GM12878 (cell line): ENCODE measurements around the gene LAMA2. TPM values are rescaled to one million over a fixed set of nuclear protein-coding genes. Genes with fewer than 3 reads are reported as not detected.

Source experiments
- ATAC-seq: fragments of 200-7000 bp; cut with Tn5 transposase; 3 replicates; pipeline ENCODE4 v1.9.1; 2020; ENCODE audit warnings: mild to moderate bottlenecking, moderate library complexity
- BruUV-seq: library from RNA; stranded (reverse); fragments of 400-500 nt; replicated peaks from 2 replicates; lab custom pipeline; 2021; lab: Mats Ljungman, UMichigan
- CTCF ChIA-PET: fragments of 300-600 bp; sonication (Branson Sonifier 250); formaldehyde crosslinking; extraction: SDS; loops from one replicate; lab custom pipeline; 2021; ENCODE audit warnings: inconsistent platforms; lab: Yijun Ruan, JAX
- POLR2A ChIA-PET: fragments of 350-600 bp; formaldehyde crosslinking; extraction: SDS; loops from one replicate; lab custom pipeline; 2021; ENCODE audit warnings: inconsistent platforms; lab: Charles Lee
- RAD21 ChIA-PET: fragments of 300-600 bp; sonication (Branson Sonifier 250); formaldehyde crosslinking; loops from one replicate; lab custom pipeline; 2023; ENCODE audit warnings: antibody characterized with exemption; ENCODE audit not compliant: unreplicated experiment; lab: Charles Lee
- SMC1A ChIA-PET: fragments of 300-600 bp; sonication (Branson Sonifier 250); formaldehyde crosslinking; loops from one replicate; lab custom pipeline; 2023; ENCODE audit not compliant: unreplicated experiment, uncharacterized antibody; lab: Charles Lee
- DNase-seq: peaks from one replicate; pipeline ENCODE4 v3.0.0-alpha.2; 2011; ENCODE audit warnings: low read depth, low spot score
- FAIRE-seq: peaks from 3 replicates; lab custom pipeline; 2011; peaks lifted over from hg19 to GRCh38; lab: Jason Lieb, UNC
- H2AFZ ChIP-seq: 2 replicates; pipeline ENCODE4 v1.6.0; 2011; ENCODE audit warnings: low read depth, low read length, control low read depth; ENCODE audit not compliant: control insufficient read depth
- H3K27ac ChIP-seq: 2 replicates; pipeline ENCODE4 v1.5.1; 2011; ENCODE audit warnings: control low read depth; ENCODE audit not compliant: control insufficient read depth, insufficient read depth
- H3K27me3 ChIP-seq, 2 experiments: replicated peaks in 1 of 2; 2 replicates each; pipeline versions ENCODE4 v1.6.0 to v1.6.1; 2011; ENCODE audit warnings: low read length in 1 of 2; ENCODE audit not compliant: control insufficient read depth in 2 of 2, insufficient read depth in 2 of 2
- H3K36me3 ChIP-seq, 2 experiments: 2 replicates each; pipeline ENCODE4 v1.5.1; 2011; ENCODE audit warnings: low read length in 1 of 2; ENCODE audit not compliant: control insufficient read depth in 2 of 2, insufficient read depth in 2 of 2
- H3K4me1 ChIP-seq: 2 replicates; pipeline ENCODE4 v1.6.1; 2011; ENCODE audit warnings: mild to moderate bottlenecking, low read length, moderate library complexity, mixed read lengths; ENCODE audit not compliant: control insufficient read depth, insufficient read depth
- H3K4me2 ChIP-seq: 2 replicates; pipeline ENCODE4 v1.6.0; 2011; ENCODE audit warnings: control low read depth; ENCODE audit not compliant: control insufficient read depth, insufficient read depth
- H3K4me3 ChIP-seq: fragments of 200-600 bp; sonication (generic); 2 replicates; pipeline ENCODE4 v1.5.1; 2016
- H3K79me2 ChIP-seq: 2 replicates; pipeline ENCODE4 v1.6.0; 2011; ENCODE audit warnings: low read length; ENCODE audit not compliant: control insufficient read depth, insufficient read depth
- H3K9ac ChIP-seq: 2 replicates; pipeline ENCODE4 v1.8.0; 2011; ENCODE audit warnings: low read length, control low read depth, mixed read lengths; ENCODE audit not compliant: control insufficient read depth, insufficient read depth
- H3K9me3 ChIP-seq: replicated peaks from 3 replicates; pipeline ENCODE4 v1.5.1; 2011; ENCODE audit warnings: mild to moderate bottlenecking, low read length; ENCODE audit not compliant: control insufficient read depth, insufficient read depth
- H4K20me1 ChIP-seq: 2 replicates; pipeline ENCODE4 v1.6.0; 2011; ENCODE audit not compliant: control insufficient read depth, insufficient read depth
- CBX5 ChIP-seq: sonication (generic); IDR thresholded peaks from 2 replicates; pipeline ENCODE4 v1.6.1; 2016; ENCODE audit warnings: low read depth, moderate library complexity, mild to moderate bottlenecking, inconsistent platforms
- FOS ChIP-seq: IDR thresholded peaks from 3 replicates; pipeline ENCODE4 v1.6.1; 2011; ENCODE audit warnings: borderline replicate concordance; ENCODE audit not compliant: insufficient read length; ENCODE audit errors: extremely low read depth
- IRF5 ChIP-seq: fragments of 450-650 bp; IDR thresholded peaks from 2 replicates; pipeline ENCODE4 v1.6.1; 2017; ENCODE audit warnings: borderline replicate concordance
- MLLT1 ChIP-seq: fragments of 450-650 bp; IDR thresholded peaks from 2 replicates; pipeline ENCODE4 v1.6.1; 2016; ENCODE audit warnings: mild to moderate bottlenecking
- NKRF ChIP-seq: fragments of 450-650 bp; conservative IDR thresholded peaks from 2 replicates; pipeline ENCODE4 v1.6.1; 2017; ENCODE audit warnings: mild to moderate bottlenecking, moderate library complexity
- NR2C2 ChIP-seq: IDR thresholded peaks from 2 replicates; pipeline ENCODE4 v1.6.1; 2011; ENCODE audit warnings: borderline replicate concordance, low read depth; ENCODE audit not compliant: control insufficient read depth, insufficient read length
- PKNOX1 ChIP-seq: fragments of 450-650 bp; IDR thresholded peaks from 2 replicates; pipeline ENCODE4 v1.6.1; 2016; ENCODE audit warnings: mild to moderate bottlenecking
- SMAD1 ChIP-seq: fragments of 450-650 bp; IDR thresholded peaks from 2 replicates; pipeline ENCODE4 v1.6.1; 2018; ENCODE audit warnings: mild to moderate bottlenecking, low read depth; ENCODE audit not compliant: partially characterized antibody
- SMAD5 ChIP-seq: IDR thresholded peaks from 2 replicates; pipeline ENCODE4 v1.6.1; 2016; ENCODE audit warnings: antibody characterized with exemption, low read depth
- SMARCA5 ChIP-seq: fragments of 450-650 bp; IDR thresholded peaks from 2 replicates; pipeline ENCODE4 v1.6.1; 2017; ENCODE audit warnings: mild to moderate bottlenecking
- SP1 ChIP-seq: IDR thresholded peaks from one replicate; pipeline ENCODE4 v1.6.1; 2011; ENCODE audit warnings: low read depth, low read length
- STAT1 ChIP-seq: fragments of 450-650 bp; conservative IDR thresholded peaks from 2 replicates; pipeline ENCODE4 v1.6.1; 2014; ENCODE audit warnings: antibody characterized with exemption, mild to moderate bottlenecking
- SUZ12 ChIP-seq: fragments of 200-600 bp; sonication (generic); IDR thresholded peaks from one replicate; pipeline ENCODE4 v1.6.1; 2018; ENCODE audit warnings: antibody characterized with exemption, mild to moderate bottlenecking; ENCODE audit not compliant: unreplicated experiment
- TARDBP ChIP-seq: IDR thresholded peaks from 2 replicates; pipeline ENCODE4 v1.6.1; 2016; ENCODE audit warnings: borderline replicate concordance
- TCF7 ChIP-seq: IDR thresholded peaks from 2 replicates; pipeline ENCODE4 v1.6.1; 2014; ENCODE audit warnings: antibody characterized with exemption, borderline replicate concordance
- USF2 ChIP-seq: IDR thresholded peaks from 2 replicates; pipeline ENCODE4 v1.6.1; 2011; ENCODE audit warnings: low read depth, low read length, improper control_type of control experiment, borderline replicate concordance
- WRNIP1 ChIP-seq: IDR thresholded peaks from 2 replicates; pipeline ENCODE4 v1.6.1; 2011; ENCODE audit warnings: low read depth, low read length, improper control_type of control experiment, borderline replicate concordance
- ZNF622 ChIP-seq: fragments of 450-650 bp; IDR thresholded peaks from 2 replicates; pipeline ENCODE4 v1.6.1; 2017; ENCODE audit warnings: mild to moderate bottlenecking, inconsistent platforms
- WGBS: methylation state at CpG from one replicate; pipeline ENCODE4 v1.1.6; 2016; ENCODE audit warnings: low lambda C conversion rate; ENCODE audit not compliant: insufficient replicate concordance, insufficient coverage; ENCODE audit errors: missing lambda C conversion rate; 5-methylcytosine and 5-hydroxymethylcytosine counted together
- in situ Hi-C: fragments of 300-500 bp; cut with MboI; formaldehyde crosslinking; loops from 9 replicates; pipeline ENCODE4 v1.14.3; 2018; ENCODE audit warnings: mixed read lengths
- intact Hi-C: fragments of 100-400 bp; cut with micrococcal nuclease; formaldehyde crosslinking; loops from one replicate; pipeline ENCODE4 v1.14.2; 2022; ENCODE audit not compliant: unreplicated experiment
- polyA plus RNA-seq, 11 experiments: library from polyadenylated mRNA; depleted of rRNA in 4 of 11; unstranded in 6 of 11; stranded (reverse) in 5 of 11; fragments of >200 nt; fragmentation: Nextera tagmentation in 4 of 11; fragmentation: Illumina TruSeq in 1 of 11; extraction: Ambion mirVana in 4 of 11; extraction: Trizol in 1 of 11; gene quantifications; 1 replicate in 1 of 11; 2 replicates in 10 of 11; pipeline versions ENCODE4 v1.2.1 to v1.2.3, GENCODE V29; 2011 to 2016; ENCODE audit warnings: inconsistent platforms in 2 of 11, missing spikeins in 2 of 11, low read depth in 1 of 11
- total RNA-seq, 4 experiments: library from RNA; depleted of rRNA in 3 of 4; stranded (reverse); fragments of >200 nt in 3 of 4; fragmentation: Illumina TruSeq in 1 of 4; extraction: Trizol in 1 of 4; gene quantifications; 2 replicates each; pipeline versions ENCODE4 v1.2.1 to v1.2.3, GENCODE V29; 2013 to 2021

The LAMA2 gene
- total and polyA plus RNA-seq, 10 of the 15 experiments (the other 5 are each of a cell fraction or from before 2014, with no cell fraction given): 0.04 to 2.0 (median 0.37) TPM; not detected in 1

- H2AFZ ChIP-seq: no peak overlapping the region
- no peaks in the 10 kb centered on the region for H3K27me3 ChIP-seq
- no peak overlapping the region for H3K4me3 ChIP-seq
- H3K36me3 ChIP-seq: no peaks in the 10 kb centered on the region
- H3K4me2 ChIP-seq: no peak overlapping the region
- H3K27ac ChIP-seq: no peak overlapping the region
- H3K79me2 ChIP-seq: no peaks in the 10 kb centered on the region
- POLR2A ChIA-PET: no interaction called here
- no peak for DNase-seq
- in situ Hi-C loops: loop anchor here (5.0 to 10.0 kb wide), 2 partner anchors 248 to 441 kb away; no protein-coding TSS in a partner anchor
- CTCF ChIA-PET: interaction anchor here (0.9 to 1.3 kb wide), 3 partner anchors 10 to 527 kb away, joined by 3 to 4 read pairs (median 3); no protein-coding TSS in a partner anchor
- 90% methylated on average over 2 of the region's 2 CpGs for WGBS
- no peak for ATAC-seq
- H4K20me1 ChIP-seq: no peaks in the 10 kb centered on the region
- H3K9ac ChIP-seq: no peak overlapping the region
- peaks cover 26% of the 10 kb centered on the region for H3K4me1 ChIP-seq
- FAIRE-seq: no peak
- no peaks in the 10 kb centered on the region for H3K9me3 ChIP-seq
- SMC1A ChIA-PET: interaction anchor here (0.8 to 2.1 kb wide), 6 partner anchors 8 to 444 kb away, joined by 3 to 8 read pairs (median 4); no protein-coding TSS in a partner anchor
- BruUV-seq: no TSS peak
- RAD21 ChIA-PET: interaction anchor here (1.4 kb wide), 1 partner anchor 104 kb away, joined by 3 read pairs; no protein-coding TSS in a partner anchor
- intact Hi-C loops: loop anchor here (10.0 kb wide), 1 partner anchor 391 kb away; no protein-coding TSS in a partner anchor
- TF ChIP-seq STAT1 (no peak), USF2 (no peak), NR2C2 (no peak), NKRF (no peak), CBX5 (no peak), SMAD1 (no peak), SP1 (no peak), PKNOX1 (no peak), IRF5 (no peak), MLLT1 (no peak), FOS (no peak), WRNIP1 (no peak), ZNF622 (no peak), SMARCA5 (no peak), TARDBP (no peak), SMAD5 (no peak), TCF7 (no peak), SUZ12 (no peak)
Measured at GRCh38 chr6:129494099-129494498, 611.2 kb downstream of the LAMA2 start.
